OCI-LY1 (cell line): Measurements from ENCODE around the gene CIZ1.

Experiments used
- CTCF ChIP-seq: fragments of 200-600 bp; sonication (generic), shearing (Covaris generic); IDR thresholded peaks from 2 replicates; pipeline ENCODE4 v1.5.1; 2017; ENCODE audit warnings: mild to moderate bottlenecking, antibody characterized with exemption, low read length, moderate library complexity, mixed read lengths
- EZH2 ChIP-seq: fragments of 200-600 bp; sonication (generic), shearing (Covaris generic); IDR thresholded peaks from 2 replicates; pipeline ENCODE4 v1.8.0; 2017; ENCODE audit warnings: borderline replicate concordance, mixed run types, mild to moderate bottlenecking, antibody characterized with exemption, low read length, moderate library complexity, mixed read lengths

GRCh38 chr9:128152133-128153059 lies 39.0 kb downstream of the CIZ1 start:
- TF ChIP-seq CTCF (no peak), EZH2 (no peak)
